ENCODE data around the gene MYO15A. TPM values are rescaled to one million over a fixed set of nuclear protein-coding genes. Genes with fewer than 3 reads are reported as not detected.

MYO15A gene
- total RNA-seq (1 to 10 TPM in 1 of 9 donors, under 1 TPM in 6, not detected in 2; 0.44 to 1.0 (median 0.84) TPM), polyA plus RNA-seq (1 to 10 TPM in 2 of 3 donors, under 1 TPM in 1; 0.57 to 3.5 (median 2.2) TPM)
- long read RNA-seq, donor 1: 0 reads
- long read RNA-seq, donor 2: 0 reads
- long read RNA-seq, donor 3, full-length matches to known transcripts: 1 of 1 reads
- long read RNA-seq, donor 3, partial matches to known transcripts: 0 of 1 reads
- long read RNA-seq, donor 3, other reads (novel, unspliced or antisense): 0 of 1 reads
- long read RNA-seq, donor 4: 0 reads
- long read RNA-seq, donor 5: 0 reads
- long read RNA-seq, donor 6, partial matches to known transcripts: 0 of 1 reads
- long read RNA-seq, donor 6, other reads (novel, unspliced or antisense): 1 of 1 reads
- long read RNA-seq, donor 7: 0 reads
- long read RNA-seq, donor 8: 0 reads
- long read RNA-seq, donor 9: 0 reads
- long read RNA-seq, donor 10: 0 reads

DNA sequence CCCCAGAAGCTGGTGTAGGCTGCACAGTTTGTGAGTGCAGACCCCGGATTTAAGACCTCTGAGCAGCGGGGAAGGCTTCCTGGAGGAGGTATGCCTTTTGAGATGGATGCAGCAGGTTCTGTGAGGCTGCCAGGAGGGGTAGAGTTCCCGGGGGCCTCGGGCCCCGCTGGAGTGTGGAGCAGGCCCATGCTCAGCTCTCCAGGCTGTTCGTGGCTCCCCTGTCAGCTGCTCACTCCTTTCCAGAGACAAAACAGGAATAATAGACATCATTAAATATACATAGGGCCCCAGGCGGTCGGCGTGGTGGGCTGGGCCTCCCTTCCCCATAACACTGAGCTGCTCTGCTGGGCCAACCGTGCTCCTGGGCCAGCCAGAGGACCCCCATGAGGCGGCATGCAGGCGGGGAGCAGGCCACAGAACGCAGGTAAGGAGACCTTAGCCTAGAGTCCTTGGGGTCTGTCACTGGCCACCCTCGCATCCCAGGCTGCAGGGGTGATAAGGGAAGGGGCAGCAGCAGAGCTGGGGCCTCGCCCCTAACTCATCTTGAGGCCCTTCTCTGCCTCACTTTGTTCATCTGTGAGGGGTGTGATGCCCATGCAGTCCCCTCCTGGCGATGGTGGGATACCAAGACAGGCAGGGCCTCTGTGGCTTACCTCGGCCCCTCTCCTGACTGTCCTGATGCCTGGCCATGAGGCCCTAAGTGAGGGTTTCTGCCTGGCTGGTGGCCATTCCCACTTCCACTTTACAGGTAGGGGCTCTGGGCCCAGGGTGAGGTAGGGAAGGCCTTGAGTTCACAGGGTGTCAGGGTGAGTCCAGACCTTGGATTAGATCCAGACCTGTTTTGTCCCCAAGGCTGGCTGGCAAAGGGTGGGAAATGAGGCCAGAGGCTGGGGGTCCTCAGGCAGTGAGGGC, at the start of gene MYO15A:
Gene MYO15A (plus strand): TSS at position 356 of the 912 bp plus-strand sequence. CDS start 10,045 bp downstream, outside the sequence.
- intact Hi-C loops (cut with DNase I): no loop called here
- Histone ChIP-seq H3K27ac (no peak within 1 kb of the TSS), H3K4me1 (replicated peaks in 1 of 2) (no peaks in the 10 kb centered on the region), H3K9me3 (replicated peaks in 1 of 3) (no peaks in the 10 kb centered on the region), H3K4me3 (no peak within 1 kb of the TSS), H3K27me3 (no peaks in the 10 kb centered on the region), H3K36me3 (replicated peaks in 1 of 2) (peaks cover 0 to 5% of the 10 kb centered on the region in 2 donors)
- TF ChIP-seq CTCF (IDR thresholded peaks at IDR 0.05): no peak
- 69 to 80% (median 72%) methylated on average over 6 to 17 of the region's 17 CpGs for WGBS, 4 donors
- no peak for DNase-seq

- no peak overlapping the region for H3K27ac ChIP-seq
- no peak overlapping the region for H3K4me3 ChIP-seq
- H3K4me1 ChIP-seq (replicated peaks in 1 of 2): no peaks in the 10 kb centered on the region
- DNase-seq: no peak
- intact Hi-C loops (cut with DNase I): no loop called here
- TF ChIP-seq POLR2A (IDR thresholded peaks at IDR 0.05) (no peak), CTCF (IDR thresholded peaks at IDR 0.05) (no peak)
- WGBS, 4 donors: 40 to 63% (median 47%) methylated on average over 5 of the region's 5 CpGs
- peaks cover 0 to 49% of the 10 kb centered on the region in 2 donors for H3K36me3 ChIP-seq (replicated peaks in 1 of 2)
- no peaks in the 10 kb centered on the region for H3K9me3 ChIP-seq (replicated peaks in 1 of 3)
- no peaks in the 10 kb centered on the region for H3K27me3 ChIP-seq
These were observed 49.3 kb upstream of the MYO15A start for GRCh38 chr17:18059283-18059682.

- H3K4me3 ChIP-seq: no peak overlapping the region
- no peaks in the 10 kb centered on the region for H3K4me1 ChIP-seq (replicated peaks in 1 of 2)
- TF ChIP-seq CTCF (IDR thresholded peaks at IDR 0.05) (no peak), POLR2A (IDR thresholded peaks at IDR 0.05) (no peak)
- intact Hi-C loops (cut with DNase I): no loop called here
- no peaks in the 10 kb centered on the region for H3K27me3 ChIP-seq
- H3K9me3 ChIP-seq (replicated peaks in 1 of 3): no peaks in the 10 kb centered on the region
- peaks cover 0 to 49% of the 10 kb centered on the region in 2 donors for H3K36me3 ChIP-seq (replicated peaks in 1 of 2)
- 67 to 83% (median 77%) methylated on average over 2 of the region's 2 CpGs for WGBS, 4 donors
- no peak for DNase-seq
- no peak overlapping the region for H3K27ac ChIP-seq
These were observed 44.5 kb upstream of the MYO15A start for GRCh38 chr17:18064053-18064452.

DNA sequence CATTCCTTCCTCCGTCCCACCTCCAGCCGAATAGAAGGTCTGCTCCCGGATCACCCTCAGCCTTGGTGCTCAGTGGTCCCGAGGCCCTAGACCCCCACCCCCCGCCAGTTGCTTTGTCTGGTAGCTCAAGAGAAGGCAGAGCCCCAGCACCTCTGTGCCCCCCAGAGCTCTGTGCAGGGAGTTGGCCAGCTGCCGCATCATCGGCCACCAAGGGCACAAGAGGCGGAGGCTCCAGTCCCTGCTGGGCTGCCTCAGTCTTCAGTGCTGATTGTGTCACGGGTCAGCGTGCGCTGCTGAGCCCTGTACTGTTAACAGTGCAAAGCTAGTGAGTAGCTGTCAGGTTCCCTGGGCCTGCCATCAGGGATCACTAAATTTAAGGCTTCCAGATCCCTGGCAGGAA, 43.0 kb upstream of the MYO15A start:
- DNase-seq: no peak
- Histone ChIP-seq H3K4me1 (replicated peaks in 1 of 2) (peaks cover 0 to 1% of the 10 kb centered on the region in 2 donors), H3K9me3 (replicated peaks in 1 of 3) (no peaks in the 10 kb centered on the region), H3K4me3 (no peak overlapping the region), H3K36me3 (replicated peaks in 1 of 2) (peaks cover 0 to 47% of the 10 kb centered on the region in 2 donors), H3K27ac (no peak overlapping the region), H3K27me3 (no peaks in the 10 kb centered on the region)
- no peak for TF ChIP-seq CTCF (IDR thresholded peaks at IDR 0.05)
- no peak for TF ChIP-seq POLR2A (IDR thresholded peaks at IDR 0.05)
- WGBS, 4 donors: 93 to 95% (median 93%) methylated on average over 3 to 11 of the region's 11 CpGs
- intact Hi-C loops (cut with DNase I): no loop called here

All from adrenal gland (tissue), 19 donors.